ENCODE measurements around the gene MPRIP. TPM values are rescaled to one million over a fixed set of nuclear protein-coding genes. Genes with fewer than 3 reads are reported as not detected.

MPRIP gene
- total RNA-seq, 1 donor from 2014 or later, result 94.8 TPM

- DNase-seq (ENCODE audit: low read depth in 2 of 2), result no peak
Observed at GRCh38 chr17:17084941-17085340, 42.7 kb downstream of the MPRIP start.

DNA sequence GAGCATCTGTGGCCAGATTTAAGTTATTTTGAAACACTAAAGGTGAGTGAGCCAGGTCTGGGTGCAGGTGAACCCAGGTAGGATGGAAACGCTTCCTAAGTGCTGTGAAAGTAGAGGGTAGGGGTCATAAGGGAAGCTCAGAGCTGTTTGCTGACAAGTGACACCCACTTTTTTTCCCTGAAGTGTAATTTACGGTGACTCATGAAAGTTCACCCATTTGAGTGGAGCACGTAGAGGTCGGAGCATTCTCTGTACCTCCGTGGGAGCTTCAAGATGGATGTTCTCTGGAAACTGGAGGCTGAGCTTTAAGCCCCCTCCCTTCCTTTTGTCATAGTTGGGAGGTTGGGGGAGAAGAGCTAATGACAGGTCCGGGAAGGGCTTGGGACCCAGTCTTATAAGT, 44.3 kb downstream of the MPRIP start:
- no peak for DNase-seq (ENCODE audit: low read depth in 2 of 2)

GRCh38 chr17:17087424-17088015, 45.3 kb downstream of the MPRIP start:
- no peak for DNase-seq (ENCODE audit: low read depth in 2 of 2)

DNA sequence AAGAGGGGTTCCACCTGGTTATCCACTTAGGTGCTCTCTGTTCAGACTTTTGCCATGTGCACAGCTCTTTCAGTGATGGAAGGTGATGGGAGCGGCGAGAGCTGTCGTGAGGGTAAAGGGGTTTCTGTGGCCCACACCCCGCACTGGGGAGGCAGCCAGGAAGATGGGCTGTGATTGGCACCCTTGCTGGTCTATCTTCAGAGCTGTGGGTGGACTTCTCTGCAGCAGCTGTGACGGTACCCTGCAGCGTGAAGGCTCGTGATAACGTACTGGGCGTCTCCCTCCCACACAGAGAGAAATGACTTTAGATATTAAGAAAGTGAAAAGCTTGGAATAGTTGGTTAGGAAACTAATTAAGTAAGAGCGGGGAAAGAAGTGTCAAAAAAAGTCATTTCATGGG, 45.8 kb downstream of the MPRIP start:
- no peak for DNase-seq (ENCODE audit: low read depth in 2 of 2)

DNA sequence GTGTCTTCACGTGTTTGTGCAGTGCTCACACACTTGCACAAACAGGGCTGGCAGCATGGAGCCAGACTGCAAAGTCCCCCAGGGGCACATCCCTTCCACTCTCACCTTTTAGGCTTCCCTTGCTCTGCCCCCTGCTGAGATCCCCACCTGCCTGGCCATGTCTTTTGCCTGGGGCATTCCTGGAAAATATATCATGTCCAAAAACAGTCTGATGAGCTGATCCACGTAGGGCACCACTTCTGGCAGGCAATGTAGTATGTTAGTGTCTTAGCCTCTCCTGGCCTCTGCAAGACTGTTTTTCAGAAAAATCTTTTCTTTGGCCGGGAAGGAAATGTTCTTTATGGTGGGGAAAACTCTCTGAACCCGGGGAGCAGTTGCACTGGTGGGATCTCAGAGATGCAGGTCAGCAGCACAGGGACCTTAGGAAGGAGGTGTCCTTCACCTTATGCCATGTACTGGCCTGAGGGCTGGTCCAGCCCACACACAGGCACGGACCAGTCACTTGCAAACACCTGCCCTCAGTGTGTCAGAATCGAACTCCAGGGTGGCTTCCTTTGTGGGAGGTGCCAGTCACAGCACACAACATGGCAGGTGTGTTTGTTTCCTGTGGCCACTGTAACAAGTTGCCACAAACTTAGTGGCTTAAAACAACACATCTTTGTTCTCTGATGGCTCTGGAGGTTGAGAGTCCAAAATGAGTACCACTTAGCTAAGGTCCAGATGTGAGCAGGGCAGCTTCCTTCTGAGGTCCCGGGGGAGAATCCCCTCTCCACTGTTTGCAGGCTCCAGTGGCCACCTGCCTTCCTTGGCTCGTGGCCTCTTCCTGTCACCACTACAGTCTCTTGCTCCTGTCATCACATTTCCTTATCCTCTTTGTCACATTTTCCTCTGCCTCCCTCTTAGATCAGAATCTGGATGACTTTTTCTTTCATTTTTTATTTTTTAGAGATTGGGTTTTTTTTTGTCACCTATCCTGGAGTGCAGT, 46.6 kb downstream of the MPRIP start:
- no peak for DNase-seq (ENCODE audit: low read depth in 2 of 2)

DNA sequence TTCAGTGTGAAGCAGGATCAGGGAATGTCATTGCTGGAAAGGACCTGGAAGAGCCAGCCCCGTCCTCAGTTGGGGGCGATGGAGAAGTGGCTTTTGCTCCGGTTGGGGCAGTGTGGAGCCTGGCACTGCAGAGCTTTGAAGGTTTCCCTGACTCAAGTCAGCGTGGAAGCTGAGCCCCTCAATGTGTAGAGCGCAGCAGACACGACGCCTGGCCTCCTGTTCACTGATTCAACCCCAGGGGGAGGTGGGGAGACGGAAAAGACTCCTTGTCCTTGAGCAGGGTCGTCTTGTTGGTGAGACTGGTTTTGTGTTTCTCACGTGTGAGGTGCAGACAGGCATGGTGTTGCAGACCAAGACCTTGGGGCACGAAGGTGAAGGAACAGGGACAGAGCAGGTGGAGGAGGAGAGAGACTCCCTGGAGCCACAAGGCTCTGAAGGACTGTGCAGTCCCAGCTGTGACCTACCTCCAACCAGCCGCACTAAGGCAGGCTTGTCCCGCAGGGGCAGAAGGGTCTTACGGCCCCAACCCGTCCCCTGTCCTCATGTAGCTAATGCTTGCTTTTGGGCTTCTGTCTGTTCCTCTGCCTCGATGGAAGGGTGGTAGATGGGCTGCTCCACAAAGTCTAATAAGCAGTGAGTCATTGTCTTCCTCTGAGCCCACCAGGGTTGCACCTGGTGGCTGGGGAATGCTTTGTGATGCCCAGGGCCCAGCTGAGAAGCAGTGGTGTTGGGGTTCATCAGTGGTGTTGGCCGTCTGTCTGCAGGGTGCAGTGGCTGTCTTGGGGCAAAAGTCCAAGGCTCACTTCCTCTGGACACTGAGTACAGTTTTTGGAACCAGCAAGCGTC, 47.8 kb downstream of the MPRIP start:
- no peak for DNase-seq (ENCODE audit: low read depth in 2 of 2)

DNA sequence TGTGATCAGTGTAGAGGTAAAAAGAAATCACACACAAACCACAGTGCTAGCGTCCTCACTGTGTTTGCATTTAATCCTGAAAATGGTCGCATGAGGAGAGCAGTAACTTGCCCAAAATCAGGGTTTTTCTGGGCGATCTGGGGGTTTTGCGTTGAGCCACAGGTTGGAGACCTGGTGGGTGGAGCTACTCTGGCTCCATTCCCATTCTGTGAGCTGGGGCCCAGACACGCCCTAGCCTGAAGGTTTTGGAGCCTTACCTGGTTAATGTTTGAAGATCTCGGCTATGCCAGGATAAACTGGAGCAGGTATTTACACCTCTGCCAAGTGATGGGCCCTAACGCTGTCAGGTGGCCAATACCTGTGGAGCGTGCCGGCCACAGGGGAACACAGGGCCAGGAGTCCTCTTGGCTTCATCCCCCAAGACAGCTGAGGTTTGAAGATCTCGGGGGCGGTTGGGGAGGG, 48.4 kb downstream of the MPRIP start:
- DNase-seq (ENCODE audit: low read depth in 2 of 2), result no peak

GRCh38 chr17:17091276-17091675, 49.0 kb downstream of the MPRIP start:
- no peak for DNase-seq (ENCODE audit: low read depth in 2 of 2)

DNA sequence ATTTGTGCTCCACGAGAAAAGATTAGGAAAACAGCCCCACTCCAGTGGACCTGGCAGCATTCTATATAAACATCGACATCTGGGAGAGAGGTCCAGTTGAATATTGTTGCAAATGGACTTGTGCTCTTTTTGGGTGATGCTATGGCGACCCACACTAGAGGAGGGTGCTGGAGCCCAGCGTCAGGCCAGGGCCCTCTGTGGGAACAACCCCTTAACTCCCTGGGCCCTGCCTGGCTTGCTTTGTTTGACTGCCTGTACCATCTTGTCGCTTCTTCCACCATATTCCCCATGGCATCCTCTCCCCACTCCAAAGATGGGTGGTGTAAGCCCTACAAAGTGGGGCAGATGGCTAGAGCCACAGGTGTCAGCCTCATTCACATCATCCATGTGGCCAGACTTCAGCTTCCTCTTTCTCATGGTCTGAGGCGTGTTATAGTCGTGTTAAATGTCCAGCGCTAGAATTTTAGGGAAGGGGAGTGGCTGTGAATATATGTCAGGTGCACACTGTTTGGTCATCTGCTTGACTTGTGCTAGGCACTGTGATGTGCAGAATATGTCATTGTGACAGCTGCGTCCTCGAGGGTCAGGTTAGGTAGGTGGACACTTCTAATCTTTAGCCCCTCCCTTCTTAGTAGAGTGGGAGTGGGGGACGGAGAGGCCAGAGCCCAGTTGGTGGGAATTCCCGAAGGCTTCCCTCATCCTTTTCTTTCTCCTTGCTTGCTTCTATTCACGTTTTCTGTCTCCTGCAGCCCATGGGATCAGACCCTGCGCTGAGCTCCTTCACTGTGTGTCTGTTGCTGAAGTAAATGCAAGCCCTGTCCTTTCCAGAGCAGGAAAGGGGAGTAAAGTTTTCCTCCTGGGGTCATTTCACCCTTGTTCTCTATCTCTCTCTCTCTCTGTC, 49.8 kb downstream of the MPRIP start:
- no peak for DNase-seq (ENCODE audit: low read depth in 2 of 2)

- no peak for DNase-seq (ENCODE audit: low read depth in 2 of 2)
Observed at GRCh38 chr17:17093764-17094163, 51.5 kb downstream of the MPRIP start.

GRCh38 chr17:17096438-17097178, 54.4 kb downstream of the MPRIP start:
- no peak for DNase-seq (ENCODE audit: low read depth in 2 of 2)

DNA sequence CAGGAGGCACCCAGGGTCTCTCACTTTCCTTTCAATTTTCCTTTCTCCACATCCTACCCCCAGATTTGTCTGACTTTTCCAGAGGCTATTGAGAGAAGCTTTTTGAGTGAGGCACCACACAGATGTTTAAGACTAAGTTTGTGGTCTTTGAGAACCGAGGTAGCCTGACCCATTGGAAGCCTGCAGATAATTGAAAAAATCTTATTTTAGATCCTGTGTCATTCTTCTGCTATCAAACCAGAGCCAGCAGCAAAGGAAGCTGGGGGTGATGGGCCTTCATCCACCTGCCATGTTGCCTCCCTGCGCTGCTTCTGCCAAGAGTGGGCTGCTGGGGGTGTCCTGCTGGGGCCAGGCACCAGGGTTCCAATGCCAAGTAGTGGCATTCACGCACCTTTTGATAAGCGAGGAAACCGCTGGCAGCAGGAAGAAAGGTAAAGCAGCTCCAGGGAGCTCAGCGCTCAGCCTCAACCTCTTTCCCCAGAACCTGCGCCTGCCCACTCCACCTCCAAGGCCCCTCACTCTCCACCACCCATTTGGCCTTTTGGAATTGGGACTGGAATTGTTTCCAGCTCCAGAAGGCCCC, 55.6 kb downstream of the MPRIP start:
- DNase-seq (ENCODE audit: low read depth in 2 of 2), result no peak

- no peak for DNase-seq (ENCODE audit: low read depth in 2 of 2)
Observed at GRCh38 chr17:17098551-17099179, 56.4 kb downstream of the MPRIP start.

GRCh38 chr17:17102176-17102575, 59.9 kb downstream of the MPRIP start:
- DNase-seq (ENCODE audit: low read depth in 2 of 2), result no peak

DNA sequence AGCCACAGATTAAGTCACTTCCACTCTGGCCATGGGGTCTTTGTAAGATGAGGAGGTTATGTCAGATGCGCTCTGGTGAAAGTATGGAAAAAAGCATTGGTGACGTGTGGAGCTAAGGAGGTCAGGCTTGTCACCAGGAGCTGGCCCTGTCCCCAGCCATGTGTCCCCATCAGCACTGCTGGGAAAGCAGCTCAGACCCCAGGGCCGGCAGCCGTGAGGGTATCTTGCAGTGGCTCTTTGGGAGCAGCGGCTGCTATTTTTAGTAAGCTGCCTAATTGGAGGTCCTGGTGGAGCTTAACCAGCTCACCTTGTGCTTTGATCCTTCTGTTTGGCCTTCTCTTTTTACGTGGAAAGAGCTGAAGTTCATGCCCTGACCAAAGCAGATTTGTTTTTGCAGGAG, 60.9 kb downstream of the MPRIP start:
- no peak for DNase-seq (ENCODE audit: low read depth in 2 of 2)

GRCh38 chr17:17104036-17104435, 61.8 kb downstream of the MPRIP start:
- DNase-seq (ENCODE audit: low read depth in 2 of 2), result no peak

- DNase-seq (ENCODE audit: low read depth in 2 of 2), result no peak
Observed at GRCh38 chr17:17104494-17104893, 62.2 kb downstream of the MPRIP start.

GRCh38 chr17:17105976-17106375, 63.7 kb downstream of the MPRIP start:
- no peak for DNase-seq (ENCODE audit: low read depth in 2 of 2)

DNA sequence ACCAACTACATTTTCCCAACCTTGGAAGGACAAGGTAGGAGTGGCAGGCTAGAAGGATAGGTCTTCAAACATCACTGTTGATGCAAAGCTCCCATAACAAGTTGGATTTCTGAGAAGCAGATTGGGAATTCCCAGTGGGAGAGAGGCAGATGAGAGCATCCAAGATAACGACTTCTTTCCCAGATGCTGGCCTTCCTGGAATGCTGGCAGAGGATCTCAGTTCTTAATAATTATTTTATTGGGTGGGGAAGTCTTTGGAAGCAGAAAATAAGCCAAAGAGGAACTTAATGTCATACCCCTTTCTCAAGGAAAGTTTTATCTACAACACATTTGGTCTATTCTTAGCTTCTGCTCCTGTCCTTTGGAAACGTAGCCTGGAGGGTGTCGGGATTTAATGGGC, 64.5 kb downstream of the MPRIP start:
- DNase-seq (ENCODE audit: low read depth in 2 of 2), result no peak
